SKM-1 (cell line): Measurements from ENCODE around the gene THBS1.

Experiments used
- DNase-seq: peaks from one replicate; lab custom pipeline; 2025; ENCODE audit not compliant: unreplicated experiment; lab: John Stamatoyannopoulos, UW

Gene THBS1

GRCh38 chr15:39602143-39602542 is 21.3 kb downstream of the THBS1 start:
- DNase-seq: no peak

DNA sequence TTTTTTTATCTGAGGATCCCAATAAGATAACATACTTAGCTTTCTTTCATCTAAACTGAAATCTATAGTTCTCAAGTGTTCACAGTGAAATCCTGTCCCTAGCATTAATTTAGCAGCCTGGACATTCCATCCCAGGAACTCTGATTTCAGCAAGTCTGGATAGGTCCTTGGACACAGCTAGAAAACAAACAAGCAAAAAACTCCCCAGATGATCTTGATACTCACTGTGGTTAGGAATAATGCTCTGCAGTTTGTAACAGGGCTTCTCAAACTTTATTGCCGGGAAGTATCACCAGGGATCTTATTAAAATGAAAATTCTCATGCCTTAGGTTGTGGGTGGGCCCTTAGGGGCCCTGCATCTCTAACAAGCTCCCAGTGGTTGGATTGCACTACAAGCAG is 24.3 kb downstream of the THBS1 start:
- DNase-seq: no peak

DNA sequence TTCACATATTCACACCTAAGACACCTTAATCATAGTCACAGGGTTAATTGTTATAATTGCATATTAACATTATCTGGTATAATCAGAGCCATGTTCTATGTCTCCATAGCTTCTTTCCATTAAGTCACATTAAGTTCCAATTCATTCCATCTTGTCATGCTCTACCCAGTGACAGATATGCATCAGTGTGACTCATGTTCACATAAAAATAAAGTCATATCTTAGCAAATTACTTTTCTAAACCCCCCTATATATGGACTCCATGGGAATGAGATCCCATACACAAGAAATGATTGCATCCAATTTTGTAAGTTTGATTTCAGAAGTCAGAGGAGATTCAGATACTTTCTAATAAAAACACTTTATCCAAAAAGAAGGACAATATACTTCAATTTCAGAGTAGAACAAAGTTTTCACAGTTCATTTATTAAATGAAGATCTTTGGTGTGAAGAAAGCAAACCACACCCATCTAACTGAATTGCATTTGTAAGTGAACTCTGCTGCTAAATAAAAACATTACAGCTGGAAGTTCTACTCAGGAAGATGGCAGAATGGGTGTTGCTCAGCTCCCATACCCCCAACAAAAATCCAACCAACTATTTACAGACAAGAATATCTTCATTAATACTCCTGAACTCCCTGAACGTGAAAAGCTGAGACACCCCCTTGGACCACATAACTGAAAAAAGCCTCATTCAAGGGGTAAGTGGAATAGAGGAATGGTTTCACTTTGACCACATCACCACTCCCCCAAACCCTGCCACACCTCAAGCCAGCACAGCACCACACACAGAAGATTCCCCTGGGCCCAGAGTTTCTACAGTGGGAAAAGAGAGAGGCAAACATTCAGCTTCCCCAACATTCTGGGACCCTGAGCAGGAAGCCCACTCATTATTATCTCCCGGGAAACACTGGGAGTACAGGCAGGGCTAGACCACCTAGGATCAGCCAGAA is 27.6 kb downstream of the THBS1 start:
- DNase-seq: no peak

DNA sequence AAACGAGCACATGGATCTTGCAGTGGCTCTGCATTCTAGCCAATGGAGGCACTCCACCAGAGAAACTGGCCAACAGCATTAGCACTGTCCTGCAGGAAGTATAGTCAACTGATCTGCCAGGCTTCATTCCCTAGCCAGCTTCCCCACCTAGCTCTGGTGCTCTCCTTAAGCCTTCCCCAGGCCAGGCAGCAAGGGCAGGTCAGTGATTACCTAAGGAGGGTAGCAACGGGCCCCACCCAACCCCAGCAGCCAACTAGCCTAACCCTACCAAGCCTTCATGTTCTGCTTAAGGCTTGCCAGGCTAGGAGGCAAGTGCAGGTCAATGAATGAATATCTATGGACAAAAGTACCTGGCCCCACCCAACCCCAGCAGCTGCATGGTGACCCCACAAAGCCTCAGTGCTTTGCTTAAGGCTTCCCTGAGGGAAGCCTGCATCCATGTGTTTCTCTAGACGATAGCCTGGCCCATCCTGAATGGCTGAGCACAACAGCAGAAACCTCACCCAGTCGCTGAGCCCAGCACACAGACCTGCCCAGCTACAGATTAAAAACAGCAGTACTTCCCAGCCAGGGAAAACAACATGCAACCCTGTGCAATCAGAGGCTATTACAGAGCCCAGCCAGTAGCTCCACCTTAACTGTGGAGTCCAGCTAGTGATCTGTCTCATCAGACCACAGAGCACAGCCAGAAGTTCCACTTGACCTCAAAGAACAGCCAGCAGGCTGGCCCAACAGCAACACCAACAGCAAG is 28.5 kb downstream of the THBS1 start:
- no peak for DNase-seq

- DNase-seq: no peak
Observed at GRCh38 chr15:39610665-39611064, 29.8 kb downstream of the THBS1 start.

DNA sequence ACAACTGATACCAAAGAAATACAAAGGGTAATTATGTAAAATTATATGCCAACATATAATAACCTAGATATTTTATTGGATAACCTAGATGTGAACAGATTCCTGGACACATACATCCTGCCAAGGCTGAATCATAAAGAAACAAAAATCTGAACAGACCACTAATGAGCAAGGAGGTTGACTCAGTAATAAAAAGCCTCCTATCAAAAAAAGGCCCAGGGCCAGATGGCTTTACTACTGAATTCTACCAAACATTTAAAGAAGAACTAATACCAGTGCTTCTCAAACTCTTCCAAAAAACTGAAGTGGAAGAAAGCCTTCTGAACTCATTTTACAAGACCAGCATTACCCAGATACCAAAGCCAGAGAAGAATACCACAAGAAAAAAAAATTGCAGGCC is 32.4 kb downstream of the THBS1 start:
- no peak for DNase-seq

- no peak for DNase-seq
Observed at GRCh38 chr15:39613861-39614260, 33.0 kb downstream of the THBS1 start.

DNA sequence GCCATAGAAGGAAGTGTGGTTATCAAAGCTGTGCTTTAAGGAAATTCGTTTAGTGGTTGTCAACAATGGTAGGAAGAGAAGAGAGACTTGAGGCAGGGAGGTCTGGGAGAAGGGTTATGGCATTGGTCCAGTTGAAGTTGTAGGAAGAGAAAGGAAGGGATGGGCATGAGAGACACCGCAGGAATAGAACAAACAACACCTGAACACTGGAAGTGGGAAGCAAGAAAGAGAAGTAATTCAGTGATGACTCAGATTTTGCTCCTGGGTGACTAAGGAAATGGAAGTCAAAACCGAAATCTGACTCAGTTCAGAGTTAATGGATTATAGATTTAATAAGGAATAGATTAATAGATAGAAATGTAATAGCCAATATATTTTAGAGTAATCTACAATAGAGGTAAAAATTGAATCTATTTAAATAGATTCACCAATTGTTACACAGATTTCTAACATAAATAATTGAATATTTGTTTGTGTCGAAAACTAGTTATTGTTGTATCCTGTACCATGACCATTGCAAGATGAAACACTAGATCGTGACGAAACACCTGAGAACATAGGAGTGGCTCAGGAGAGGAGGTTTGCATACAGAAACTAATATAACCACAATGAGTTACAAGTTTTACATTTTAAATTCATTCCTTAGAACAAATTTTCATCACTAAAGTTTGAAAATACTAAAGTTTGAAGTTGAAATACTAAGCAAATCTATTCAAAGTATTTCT is 36.0 kb downstream of the THBS1 start:
- no peak for DNase-seq

GRCh38 chr15:39618063-39618823 is 37.4 kb downstream of the THBS1 start:
- DNase-seq: no peak

DNA sequence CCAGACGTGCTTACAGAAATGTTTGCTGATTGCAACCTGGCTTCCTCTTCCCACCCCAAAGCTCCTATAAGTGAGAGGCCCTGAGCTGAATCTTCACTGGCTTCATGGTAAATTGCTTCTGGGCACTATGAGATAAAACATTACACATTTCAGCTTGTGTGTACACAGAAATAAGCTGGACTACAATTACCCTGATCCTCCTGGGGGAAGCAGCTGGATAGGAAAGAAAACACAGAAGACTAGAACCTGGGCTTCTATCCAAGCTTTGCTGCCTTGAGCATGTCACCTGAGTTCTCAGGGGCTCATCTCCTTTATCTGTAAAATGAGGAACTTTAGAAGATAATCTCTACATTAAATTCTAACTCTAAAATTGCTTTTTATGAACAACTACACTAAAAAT is 40.3 kb downstream of the THBS1 start:
- no peak for DNase-seq

- DNase-seq: no peak
Observed at GRCh38 chr15:39621976-39622375, 41.1 kb downstream of the THBS1 start.

DNA sequence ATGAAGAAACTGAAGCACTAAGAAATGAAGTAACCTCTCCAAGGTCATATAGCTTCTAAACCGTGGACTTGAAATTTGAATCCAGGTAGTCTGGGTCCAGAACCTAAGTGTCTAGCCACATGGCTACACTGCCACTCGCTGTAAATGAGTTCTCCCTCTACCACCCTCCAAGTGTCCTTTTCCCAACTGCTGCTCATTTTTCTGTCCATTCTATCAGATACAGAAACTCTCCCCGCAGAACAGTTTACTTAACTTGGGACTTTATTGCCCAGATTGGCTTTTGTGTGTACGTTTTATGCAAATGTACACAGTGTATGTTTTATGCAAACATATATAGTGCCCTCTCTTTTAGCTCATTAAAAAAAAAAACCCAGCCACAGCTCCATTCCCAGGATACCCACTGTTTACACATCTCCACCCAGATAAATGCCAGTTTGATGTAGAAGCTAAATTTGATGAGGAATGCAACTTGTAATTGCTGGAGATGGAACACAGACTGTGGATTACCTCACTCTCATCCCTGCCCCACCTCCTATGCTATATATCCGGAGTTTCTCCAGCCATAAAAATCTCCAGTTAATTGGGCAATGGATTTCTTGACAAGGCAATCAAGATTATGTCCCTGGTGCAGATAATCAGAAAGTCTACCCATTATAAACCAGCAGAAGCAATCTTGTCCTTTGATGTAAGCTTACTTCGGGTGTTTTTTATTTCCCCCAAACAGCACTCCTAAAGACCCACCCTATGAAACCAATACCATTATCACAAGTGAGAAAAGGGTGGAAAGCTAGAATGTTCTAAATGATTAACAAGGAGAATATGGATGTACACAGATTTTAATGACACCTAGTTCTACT is 42.0 kb downstream of the THBS1 start:
- DNase-seq: no peak

DNA sequence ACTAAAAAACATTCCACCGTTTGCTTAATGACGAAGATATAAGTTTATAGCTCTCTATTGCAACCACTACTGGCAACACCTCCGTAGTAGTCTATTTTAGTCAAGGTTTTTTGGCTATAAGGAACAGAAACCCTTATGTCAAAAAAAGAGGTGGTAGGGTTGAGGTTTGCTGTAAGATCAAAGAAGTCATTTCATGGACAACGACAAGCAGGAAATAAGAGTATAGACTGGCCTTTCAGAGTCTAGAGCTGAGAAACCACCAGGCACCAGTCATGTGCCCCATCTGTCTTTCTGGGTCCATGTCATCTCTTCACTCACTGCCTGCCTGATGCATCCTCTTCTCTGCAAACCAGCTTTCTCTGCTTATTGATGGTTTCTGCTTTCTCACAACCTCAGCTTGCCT is 42.7 kb downstream of the THBS1 start:
- no peak for DNase-seq

DNA sequence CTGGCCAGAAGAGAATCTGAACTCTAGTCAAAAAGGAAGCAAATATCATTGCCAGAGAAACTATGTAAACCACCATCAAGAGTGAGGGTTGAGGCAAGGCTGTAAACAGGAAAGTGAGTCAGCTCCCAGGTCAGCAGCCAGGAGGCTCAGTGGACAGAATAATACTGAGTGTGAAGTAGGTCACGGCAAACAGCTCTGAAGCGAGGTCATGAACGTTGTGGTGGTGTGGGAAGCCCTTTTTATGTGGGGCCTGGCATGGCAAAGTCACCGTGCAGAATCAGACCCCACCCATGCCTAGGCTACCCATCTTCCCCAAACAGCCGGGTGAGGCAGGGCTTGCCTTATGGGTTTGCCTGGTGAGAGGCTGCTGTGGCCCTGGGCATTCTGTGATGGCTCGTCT is 43.9 kb downstream of the THBS1 start:
- peak; percentile 30 for DNase-seq

GRCh38 chr15:39625451-39625850 is 44.6 kb downstream of the THBS1 start:
- no peak for DNase-seq

- no peak for DNase-seq
Observed at GRCh38 chr15:39625856-39626255, 45.0 kb downstream of the THBS1 start.

DNA sequence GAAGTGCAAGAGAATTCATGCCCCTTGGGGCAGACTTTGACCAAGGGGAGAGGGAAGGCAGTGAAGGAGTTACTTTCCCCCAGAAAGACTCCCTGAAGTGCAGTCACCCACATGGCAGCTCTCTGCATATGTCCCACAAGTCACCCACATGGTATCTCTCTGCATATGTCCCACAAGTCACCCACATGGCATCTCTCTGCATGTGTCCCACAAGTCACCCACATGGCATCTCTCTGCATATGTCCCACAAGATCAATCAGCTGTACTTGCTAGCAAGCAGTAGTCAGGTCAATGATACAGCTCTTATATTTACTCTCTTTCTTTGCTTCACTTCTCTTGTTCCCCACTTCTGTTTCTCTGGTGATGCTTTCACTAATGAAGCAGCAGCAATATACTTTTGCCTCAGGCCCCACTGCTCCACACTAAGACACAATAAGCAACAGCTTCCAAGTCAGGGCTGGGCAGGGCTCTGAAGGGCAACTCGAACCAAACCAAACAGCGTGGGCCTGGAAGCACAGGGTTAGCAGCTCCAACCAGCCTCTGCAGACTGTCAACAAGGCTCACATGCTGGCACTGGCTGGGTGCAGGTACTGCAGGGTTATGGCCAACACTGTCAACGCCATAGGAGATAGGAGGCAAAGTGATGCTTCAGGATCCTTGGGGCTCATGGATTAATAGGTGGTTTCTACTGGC is 46.7 kb downstream of the THBS1 start:
- DNase-seq: no peak

DNA sequence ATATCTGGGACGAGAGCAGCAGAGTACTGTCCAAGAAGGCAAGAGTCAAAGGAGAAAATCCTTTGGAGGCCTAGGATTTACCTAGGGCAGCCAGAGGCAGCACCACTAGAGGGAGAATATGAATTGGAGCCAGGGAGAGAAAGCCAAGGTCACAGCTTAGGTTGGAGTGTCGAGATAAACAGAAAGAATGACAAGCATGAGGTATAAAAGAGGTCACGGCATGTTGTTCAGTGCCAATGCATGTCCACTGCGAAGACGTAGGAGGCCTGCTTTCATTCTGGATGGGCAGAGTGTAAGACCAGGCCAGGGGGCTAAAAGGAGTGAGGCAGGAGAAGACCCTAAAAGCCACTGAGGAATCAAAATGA is 47.2 kb downstream of the THBS1 start:
- DNase-seq: no peak

GRCh38 chr15:39628546-39629257 is 47.8 kb downstream of the THBS1 start:
- DNase-seq: no peak
